ENCODE data around the gene PLA2R1.

- TF ChIP-seq CTCF (IDR thresholded peaks at IDR 0.05), result no peak
- no peak for TF ChIP-seq POLR2A (IDR thresholded peaks at IDR 0.05)
Observed at GRCh38 chr2:159904959-159905305, 157.5 kb downstream of the PLA2R1 start.
